ENCODE data around the gene DPH3. TPM values are rescaled to one million over a fixed set of nuclear protein-coding genes. Genes with fewer than 3 reads are reported as not detected.

Gene DPH3
- total RNA-seq, 1 donor from 2014 or later, result 15.0 TPM

DNA sequence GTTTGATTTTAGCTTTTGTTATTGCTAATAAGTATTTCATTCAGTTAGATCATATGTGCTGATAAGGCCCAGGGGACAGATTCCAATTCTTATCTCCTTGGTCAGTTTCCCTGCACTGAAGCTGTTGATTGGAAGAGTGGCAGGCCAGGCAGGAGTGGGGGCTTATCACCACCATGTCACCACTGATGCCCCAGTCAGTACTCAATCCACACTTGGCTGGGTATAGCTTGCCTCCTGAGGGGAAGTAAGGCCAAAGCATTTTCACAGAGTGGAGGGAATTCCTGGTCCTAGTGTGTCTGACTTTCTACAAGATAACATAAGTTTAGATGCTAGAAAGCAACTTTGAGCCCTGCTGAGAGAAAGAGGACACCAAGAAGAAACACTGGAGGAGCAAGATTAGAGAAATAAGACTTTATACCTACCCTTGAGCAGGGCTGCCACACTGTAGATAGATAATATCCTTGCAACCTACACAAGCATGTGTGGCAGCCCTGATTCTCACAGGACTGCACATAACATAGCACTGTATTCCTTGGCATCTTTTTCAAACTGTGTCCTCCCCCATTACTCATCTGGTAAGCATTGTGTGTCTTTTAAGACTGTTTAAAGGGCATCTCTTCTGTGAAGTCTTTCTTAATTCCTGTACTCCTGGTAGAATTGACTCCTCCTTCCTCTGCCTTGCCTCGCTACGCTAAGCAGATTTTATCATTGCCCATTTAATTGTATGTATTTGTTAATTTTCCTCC is 24.6 kb upstream of the DPH3 start:
- H3K27me3 ChIP-seq (ENCODE audit: control insufficient read depth, insufficient read depth, low read length), result no peaks in the 10 kb centered on the region
- DNase-seq (ENCODE audit: low read depth) (no peak), FAIRE-seq (no peak)
- TF ChIP-seq CTCF (IDR thresholded peaks at IDR 0.05; ENCODE audit: insufficient read depth, low read length, severe bottlenecking), result no peak
- no peak overlapping the region for H3K4me3 ChIP-seq (ENCODE audit: low read depth, low read length)
- peaks cover 1% of the 10 kb centered on the region for H3K36me3 ChIP-seq (ENCODE audit: control insufficient read depth, insufficient read depth, low read length)

GRCh38 chr3:16288664-16289063 is 23.9 kb upstream of the DPH3 start:
- no peak for DNase-seq (ENCODE audit: low read depth)
- peaks cover 1% of the 10 kb centered on the region for H3K36me3 ChIP-seq (ENCODE audit: control insufficient read depth, insufficient read depth, low read length)
- H3K4me3 ChIP-seq (ENCODE audit: low read depth, low read length), result no peak overlapping the region
- FAIRE-seq, result no peak
- no peak for TF ChIP-seq CTCF (IDR thresholded peaks at IDR 0.05; ENCODE audit: insufficient read depth, low read length, severe bottlenecking)
- H3K27me3 ChIP-seq (ENCODE audit: control insufficient read depth, insufficient read depth, low read length), result no peaks in the 10 kb centered on the region

DNA sequence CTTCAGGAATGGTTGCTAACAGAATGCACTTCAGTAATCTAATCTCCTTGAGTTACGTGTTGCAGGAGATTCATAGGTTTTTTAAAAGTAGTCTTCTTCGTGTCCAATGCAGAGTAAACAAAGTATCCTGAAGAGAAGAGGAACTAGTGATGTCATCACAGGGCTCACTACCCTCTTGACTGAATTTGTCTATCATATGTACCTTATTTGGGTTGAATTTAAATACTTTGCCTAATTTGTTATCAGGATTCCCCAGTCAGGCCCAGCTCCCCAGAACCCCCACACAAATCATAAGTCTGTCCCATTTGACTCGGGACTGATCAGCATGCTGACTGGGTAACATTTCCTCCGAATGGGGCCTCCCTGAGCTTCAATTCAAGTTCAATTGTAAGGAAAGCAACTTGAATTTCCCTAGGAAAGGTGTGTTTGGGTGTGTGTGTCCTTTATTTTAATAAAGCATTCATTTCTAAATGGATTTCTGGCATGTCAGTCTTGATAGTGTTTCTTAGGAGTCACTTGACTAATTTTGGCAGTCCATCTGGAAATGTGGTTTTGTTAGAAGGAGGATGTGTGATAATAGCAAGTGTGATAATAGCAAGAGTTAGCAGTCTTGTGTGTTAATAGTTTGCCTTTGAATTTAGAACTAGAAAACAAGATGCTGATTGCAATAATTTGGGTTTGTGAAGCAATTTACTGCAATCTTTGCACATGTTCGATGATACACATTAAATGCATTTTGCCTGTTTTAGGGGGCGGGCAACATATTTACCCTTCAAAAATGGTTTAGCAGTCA is 22.2 kb upstream of the DPH3 start:
- peaks cover 2% of the 10 kb centered on the region for H3K36me3 ChIP-seq (ENCODE audit: control insufficient read depth, insufficient read depth, low read length)
- no peak for DNase-seq (ENCODE audit: low read depth)
- no peak for FAIRE-seq
- no peak overlapping the region for H3K4me3 ChIP-seq (ENCODE audit: low read depth, low read length)
- no peaks in the 10 kb centered on the region for H3K27me3 ChIP-seq (ENCODE audit: control insufficient read depth, insufficient read depth, low read length)
- TF ChIP-seq CTCF (IDR thresholded peaks at IDR 0.05; ENCODE audit: insufficient read depth, low read length, severe bottlenecking), result no peak

GRCh38 chr3:16286161-16286560 is 21.4 kb upstream of the DPH3 start:
- DNase-seq (ENCODE audit: low read depth) (peak; percentile 15), FAIRE-seq (no peak)
- H3K36me3 ChIP-seq (ENCODE audit: control insufficient read depth, insufficient read depth, low read length), result peaks cover 2% of the 10 kb centered on the region
- H3K4me3 ChIP-seq (ENCODE audit: low read depth, low read length), result no peak overlapping the region
- no peaks in the 10 kb centered on the region for H3K27me3 ChIP-seq (ENCODE audit: control insufficient read depth, insufficient read depth, low read length)
- TF ChIP-seq CTCF (IDR thresholded peaks at IDR 0.05; ENCODE audit: insufficient read depth, low read length, severe bottlenecking), result no peak

GRCh38 chr3:16284633-16285032 is 19.9 kb upstream of the DPH3 start:
- no peaks in the 10 kb centered on the region for H3K27me3 ChIP-seq (ENCODE audit: control insufficient read depth, insufficient read depth, low read length)
- FAIRE-seq (no peak), DNase-seq (ENCODE audit: low read depth) (no peak)
- peaks cover 2% of the 10 kb centered on the region for H3K36me3 ChIP-seq (ENCODE audit: control insufficient read depth, insufficient read depth, low read length)
- H3K4me3 ChIP-seq (ENCODE audit: low read depth, low read length), result no peak overlapping the region
- TF ChIP-seq CTCF (IDR thresholded peaks at IDR 0.05; ENCODE audit: insufficient read depth, low read length, severe bottlenecking), result no peak

Data from bronchial epithelial cell (primary cell).